Karpas-422 (cell line): Measurements from ENCODE around the gene HIBADH. TPM values are rescaled to one million over a fixed set of nuclear protein-coding genes. Genes with fewer than 3 reads are reported as not detected.

Experiments
- DNase-seq: peaks from one replicate; pipeline ENCODE4 v3.0.0-alpha.2; 2015
- H2AFZ ChIP-seq: fragments of 200-600 bp; sonication (generic); 2 replicates; pipeline ENCODE4 v1.6.1; 2014; ENCODE audit warnings: antibody characterized with exemption, low read length, mixed read lengths
- H3K27ac ChIP-seq: fragments of 200-600 bp; sonication (generic); 2 replicates; pipeline ENCODE4 v1.5.1; 2014; ENCODE audit warnings: mild to moderate bottlenecking, low read length, moderate library complexity
- H3K27me3 ChIP-seq: fragments of 200-600 bp; sonication (generic); 2 replicates; pipeline ENCODE4 v1.6.1; 2014; ENCODE audit warnings: low read length, mixed read lengths
- H3K36me3 ChIP-seq: fragments of 200-600 bp; sonication (generic); 2 replicates; pipeline ENCODE4 v1.6.1; 2014; ENCODE audit warnings: low read length, mixed read lengths; ENCODE audit not compliant: insufficient read depth
- H3K4me1 ChIP-seq: fragments of 200-600 bp; sonication (generic); 2 replicates; pipeline ENCODE4 v1.6.1; 2014; ENCODE audit warnings: mild to moderate bottlenecking, low read length, mixed read lengths
- H3K4me2 ChIP-seq: fragments of 200-600 bp; sonication (generic); 2 replicates; pipeline ENCODE4 v1.6.1; 2014; ENCODE audit warnings: low read length, low read depth, mild to moderate bottlenecking; ENCODE audit not compliant: poor library complexity, severe bottlenecking
- H3K4me3 ChIP-seq: fragments of 200-600 bp; sonication (generic); 2 replicates; pipeline ENCODE4 v1.5.1; 2014; ENCODE audit warnings: mild to moderate bottlenecking, antibody characterized with exemption, low read length, mixed read lengths
- H3K79me2 ChIP-seq: fragments of 200-600 bp; sonication (generic); 2 replicates; pipeline ENCODE4 v1.6.1; 2014; ENCODE audit warnings: mild to moderate bottlenecking, low read length, mixed read lengths
- H3K9ac ChIP-seq: fragments of 200-600 bp; sonication (generic); 2 replicates; pipeline ENCODE4 v1.6.0; 2014; ENCODE audit warnings: low read length
- H3K9me2 ChIP-seq: fragments of 200-600 bp; sonication (generic), shearing (Covaris generic); replicated peaks from 2 replicates; pipeline ENCODE4 v1.6.0; 2014; ENCODE audit warnings: mild to moderate bottlenecking, low read length, moderate library complexity; ENCODE audit not compliant: insufficient read depth
- H3K9me3 ChIP-seq: fragments of 300-700, 200-600 bp; sonication (generic); 2 replicates; pipeline ENCODE4 v1.6.1; 2014; ENCODE audit warnings: low read length, mixed read lengths
- H4K20me1 ChIP-seq: fragments of 200-600 bp; sonication (generic); 2 replicates; pipeline ENCODE4 v1.6.1; 2014; ENCODE audit warnings: mild to moderate bottlenecking, antibody characterized with exemption, low read length, low read depth; ENCODE audit not compliant: insufficient read depth
- total RNA-seq: library from RNA; depleted of rRNA; stranded (reverse); fragments of >200 nt; shearing (Covaris generic); gene quantifications from 2 replicates; pipeline ENCODE4 v1.2.3, GENCODE V29; 2014; ENCODE audit warnings: low replicate concordance

The HIBADH gene
- total RNA-seq, 1 experiment from 2014 or later, result 30.1 TPM

- H3K4me1 ChIP-seq, result peaks cover 22% of the 10 kb centered on the region
- H3K9me3 ChIP-seq, result no peaks in the 10 kb centered on the region
- H3K79me2 ChIP-seq, result no peaks in the 10 kb centered on the region
- H3K27ac ChIP-seq, result no peak overlapping the region
- no peaks in the 10 kb centered on the region for H3K9me2 ChIP-seq
- peak overlapping the region; percentile 1 for H3K4me2 ChIP-seq
- no peak for DNase-seq
- H3K27me3 ChIP-seq, result no peaks in the 10 kb centered on the region
- no peaks in the 10 kb centered on the region for H3K36me3 ChIP-seq
- no peaks in the 10 kb centered on the region for H4K20me1 ChIP-seq
- no peak overlapping the region for H2AFZ ChIP-seq
- H3K9ac ChIP-seq, result no peak overlapping the region
- H3K4me3 ChIP-seq, result no peak overlapping the region
These were observed 37.8 kb upstream of the HIBADH start for GRCh38 chr7:27700501-27700900.

- H3K4me1 ChIP-seq, result peaks cover 22% of the 10 kb centered on the region
- H2AFZ ChIP-seq, result no peak overlapping the region
These were observed 37.1 kb upstream of the HIBADH start for GRCh38 chr7:27699751-27700150.

GRCh38 chr7:27697861-27698430 is 35.3 kb upstream of the HIBADH start:
- peak overlapping the region; percentile 26; the same call in 1 of the 2 replicates for H3K27ac ChIP-seq
- no peaks in the 10 kb centered on the region for H4K20me1 ChIP-seq
- H3K4me2 ChIP-seq, result peak overlapping the region; percentile 63
- DNase-seq, result peak; percentile 75
- H3K9me2 ChIP-seq, result no peaks in the 10 kb centered on the region
- no peaks in the 10 kb centered on the region for H3K36me3 ChIP-seq
- peak overlapping the region; percentile 27; the same call in 1 of the 2 replicates for H3K9ac ChIP-seq
- no peaks in the 10 kb centered on the region for H3K27me3 ChIP-seq
- H3K4me3 ChIP-seq, result peak overlapping the region; percentile 23; the same call in 1 of the 2 replicates
- peak overlapping the region; percentile 88 for H2AFZ ChIP-seq
- peaks cover 22% of the 10 kb centered on the region for H3K4me1 ChIP-seq
- H3K79me2 ChIP-seq, result no peaks in the 10 kb centered on the region
- H3K9me3 ChIP-seq, result no peaks in the 10 kb centered on the region

More at GRCh38 chr7:27699751-27700150, 37.1 kb upstream of the HIBADH start:
- Histone ChIP-seq H3K27ac (no peak overlapping the region), H3K9me3 (no peaks in the 10 kb centered on the region), H3K4me3 (no peak overlapping the region), H3K9me2 (no peaks in the 10 kb centered on the region), H3K36me3 (no peaks in the 10 kb centered on the region), H3K9ac (no peak overlapping the region), H3K27me3 (no peaks in the 10 kb centered on the region), H3K79me2 (no peaks in the 10 kb centered on the region), H3K4me2 (no peak overlapping the region), H4K20me1 (no peaks in the 10 kb centered on the region)
- no peak for DNase-seq

- no peaks in the 10 kb centered on the region for H3K27me3 ChIP-seq
These were observed 32.4 kb upstream of the HIBADH start for GRCh38 chr7:27695096-27695495.

GRCh38 chr7:27693794-27694193 is 31.1 kb upstream of the HIBADH start:
- no peaks in the 10 kb centered on the region for H3K36me3 ChIP-seq
- no peaks in the 10 kb centered on the region for H4K20me1 ChIP-seq
- no peaks in the 10 kb centered on the region for H3K9me3 ChIP-seq
- H3K27ac ChIP-seq, result no peak overlapping the region
- peaks cover 15% of the 10 kb centered on the region for H3K4me1 ChIP-seq
- no peaks in the 10 kb centered on the region for H3K79me2 ChIP-seq
- no peaks in the 10 kb centered on the region for H3K9me2 ChIP-seq
- H2AFZ ChIP-seq, result no peak overlapping the region
- no peak overlapping the region for H3K4me2 ChIP-seq
- no peak overlapping the region for H3K4me3 ChIP-seq
- DNase-seq, result no peak
- no peak overlapping the region for H3K9ac ChIP-seq
- no peaks in the 10 kb centered on the region for H3K27me3 ChIP-seq

More at GRCh38 chr7:27695096-27695495, 32.4 kb upstream of the HIBADH start:
- Histone ChIP-seq H3K4me3 (no peak overlapping the region), H2AFZ (no peak overlapping the region), H3K9me2 (no peaks in the 10 kb centered on the region), H3K9me3 (no peaks in the 10 kb centered on the region), H3K4me2 (no peak overlapping the region), H3K4me1 (peaks cover 15% of the 10 kb centered on the region), H3K9ac (no peak overlapping the region), H4K20me1 (no peaks in the 10 kb centered on the region), H3K27ac (no peak overlapping the region), H3K36me3 (no peaks in the 10 kb centered on the region), H3K79me2 (no peaks in the 10 kb centered on the region)
- DNase-seq, result no peak

- no peaks in the 10 kb centered on the region for H3K9me3 ChIP-seq
- H3K4me1 ChIP-seq, result no peaks in the 10 kb centered on the region
- H2AFZ ChIP-seq, result no peak overlapping the region
- peaks cover 4% of the 10 kb centered on the region; the same call in 1 of the 2 replicates for H3K27me3 ChIP-seq
- no peaks in the 10 kb centered on the region for H3K9me2 ChIP-seq
- DNase-seq, result no peak
- no peaks in the 10 kb centered on the region for H3K36me3 ChIP-seq
- H3K9ac ChIP-seq, result no peak overlapping the region
- no peak overlapping the region for H3K27ac ChIP-seq
- no peak overlapping the region for H3K4me2 ChIP-seq
- no peak overlapping the region for H3K4me3 ChIP-seq
- no peaks in the 10 kb centered on the region for H4K20me1 ChIP-seq
- H3K79me2 ChIP-seq, result no peaks in the 10 kb centered on the region
These were observed 28.0 kb upstream of the HIBADH start for GRCh38 chr7:27690649-27691048.

- Histone ChIP-seq H3K9me3 (no peaks in the 10 kb centered on the region), H3K79me2 (no peaks in the 10 kb centered on the region), H2AFZ (no peak overlapping the region), H3K4me3 (no peak overlapping the region), H3K27ac (no peak overlapping the region), H4K20me1 (no peaks in the 10 kb centered on the region), H3K27me3 (peaks cover 4% of the 10 kb centered on the region; the same call in 1 of the 2 replicates), H3K9ac (no peak overlapping the region), H3K36me3 (no peaks in the 10 kb centered on the region), H3K9me2 (no peaks in the 10 kb centered on the region), H3K4me1 (no peaks in the 10 kb centered on the region), H3K4me2 (no peak overlapping the region)
- peak; percentile 83 for DNase-seq
These were observed 27.0 kb upstream of the HIBADH start for GRCh38 chr7:27689591-27690164.

GRCh38 chr7:27689150-27689549 is 26.5 kb upstream of the HIBADH start:
- H3K27ac ChIP-seq, result no peak overlapping the region
- DNase-seq, result no peak
- no peaks in the 10 kb centered on the region for H3K9me2 ChIP-seq
- H3K9ac ChIP-seq, result no peak overlapping the region
- no peaks in the 10 kb centered on the region for H3K4me1 ChIP-seq
- no peaks in the 10 kb centered on the region for H4K20me1 ChIP-seq
- no peaks in the 10 kb centered on the region for H3K9me3 ChIP-seq
- no peaks in the 10 kb centered on the region for H3K36me3 ChIP-seq
- no peaks in the 10 kb centered on the region for H3K79me2 ChIP-seq
- peaks cover 4% of the 10 kb centered on the region; the same call in 1 of the 2 replicates for H3K27me3 ChIP-seq
- H2AFZ ChIP-seq, result no peak overlapping the region
- H3K4me2 ChIP-seq, result no peak overlapping the region
- H3K4me3 ChIP-seq, result no peak overlapping the region
